Chondrocyte (in vitro differentiated cells): ENCODE results near the gene CZIB. TPM values are rescaled to one million over a fixed set of nuclear protein-coding genes. Genes with fewer than 3 reads are reported as not detected.

Experiments
- DNase-seq: peaks from one replicate; pipeline ENCODE4 v3.0.0; 2021; ENCODE audit warnings: mixed read lengths, low spot score
- H3K27ac Mint-ChIP-seq: one replicate; pipeline ENCODE4 v1.8.0; 2021; ENCODE audit warnings: mild to moderate bottlenecking, moderate library complexity, mixed read lengths; ENCODE audit not compliant: unreplicated experiment
- H3K27me3 Mint-ChIP-seq: 2 replicates; pipeline ENCODE4 v1.8.0; 2021; ENCODE audit warnings: low read depth, mixed read lengths
- H3K36me3 Mint-ChIP-seq: 2 replicates; pipeline ENCODE4 v1.8.0; 2021; ENCODE audit warnings: low read depth, mixed read lengths
- H3K4me1 Mint-ChIP-seq: 2 replicates; pipeline ENCODE4 v1.8.0; 2021; ENCODE audit warnings: low read depth, mild to moderate bottlenecking, mixed read lengths
- H3K4me3 Mint-ChIP-seq: one replicate; pipeline ENCODE4 v1.8.0; 2021; ENCODE audit warnings: mild to moderate bottlenecking, moderate library complexity, mixed read lengths; ENCODE audit not compliant: unreplicated experiment
- H3K9me3 Mint-ChIP-seq: 2 replicates; pipeline ENCODE4 v1.8.0; 2021; ENCODE audit warnings: low read depth, mixed read lengths
- CTCF ChIP-seq: fragments of 200-600 bp; sonication (generic); IDR thresholded peaks from 2 replicates; pipeline ENCODE4 v1.5.0; 2021; ENCODE audit warnings: antibody characterized with exemption, mild to moderate bottlenecking, moderate library complexity
- total RNA-seq: library from RNA; stranded (reverse); gene quantifications from 3 replicates; pipeline ENCODE4 v1.2.1, GENCODE V29; 2021

CZIB gene
- total RNA-seq, 1 donor from 2014 or later = 41.6 TPM

- peak overlapping the region; percentile 97 for H3K4me3 Mint-ChIP-seq
- H3K27me3 Mint-ChIP-seq = no peaks in the 10 kb centered on the region
- no peak for TF ChIP-seq CTCF
- DNase-seq = no peak
- H3K36me3 Mint-ChIP-seq = no peaks in the 10 kb centered on the region
- no peaks in the 10 kb centered on the region for H3K9me3 Mint-ChIP-seq
- peaks cover 23% of the 10 kb centered on the region for H3K4me1 Mint-ChIP-seq
- no peak overlapping the region for H3K27ac Mint-ChIP-seq
Measured at GRCh38 chr1:53195246-53196016, 25.0 kb downstream of the CZIB start.

- Mint-ChIP-seq H3K9me3 (no peaks in the 10 kb centered on the region), H3K4me3 (no peak overlapping the region), H3K36me3 (no peaks in the 10 kb centered on the region), H3K27ac (no peak overlapping the region), H3K27me3 (no peaks in the 10 kb centered on the region), H3K4me1 (no peaks in the 10 kb centered on the region)
- TF ChIP-seq CTCF = peak; percentile 47
- DNase-seq = no peak
Measured at GRCh38 chr1:53190210-53190611, 30.2 kb downstream of the CZIB start.

- no peak for TF ChIP-seq CTCF
- Mint-ChIP-seq H3K4me1 (no peaks in the 10 kb centered on the region), H3K9me3 (no peaks in the 10 kb centered on the region), H3K27ac (no peak overlapping the region), H3K27me3 (no peaks in the 10 kb centered on the region), H3K36me3 (no peaks in the 10 kb centered on the region), H3K4me3 (no peak overlapping the region)
- DNase-seq = no peak
Measured at GRCh38 chr1:53189061-53189460, 31.4 kb downstream of the CZIB start.

- DNase-seq = no peak
- H3K4me1 Mint-ChIP-seq = no peaks in the 10 kb centered on the region
- no peaks in the 10 kb centered on the region for H3K9me3 Mint-ChIP-seq
- H3K36me3 Mint-ChIP-seq = no peaks in the 10 kb centered on the region
- no peak overlapping the region for H3K4me3 Mint-ChIP-seq
- TF ChIP-seq CTCF = no peak
- no peak overlapping the region for H3K27ac Mint-ChIP-seq
- no peaks in the 10 kb centered on the region for H3K27me3 Mint-ChIP-seq
Measured at GRCh38 chr1:53188099-53188498, 32.3 kb downstream of the CZIB start.

- no peak overlapping the region for H3K27ac Mint-ChIP-seq
- TF ChIP-seq CTCF = no peak
- no peak for DNase-seq
- no peaks in the 10 kb centered on the region for H3K36me3 Mint-ChIP-seq
- no peaks in the 10 kb centered on the region for H3K4me1 Mint-ChIP-seq
- H3K9me3 Mint-ChIP-seq = no peaks in the 10 kb centered on the region
- no peaks in the 10 kb centered on the region for H3K27me3 Mint-ChIP-seq
- H3K4me3 Mint-ChIP-seq = no peak overlapping the region
Measured at GRCh38 chr1:53187401-53187800, 33.0 kb downstream of the CZIB start.
